NCI-H748 (cell line): Measurements from ENCODE around the gene PIEZO1.
"Not testable (repeated sequence)": the region's sequence is repeated elsewhere in the genome, so short reads cannot be mapped to it uniquely, and the experiment has no call there.

Experiments
- DNase-seq: peaks from one replicate; lab custom pipeline; 2025; ENCODE audit not compliant: unreplicated experiment; lab: John Stamatoyannopoulos, UW

Gene PIEZO1, protein sequence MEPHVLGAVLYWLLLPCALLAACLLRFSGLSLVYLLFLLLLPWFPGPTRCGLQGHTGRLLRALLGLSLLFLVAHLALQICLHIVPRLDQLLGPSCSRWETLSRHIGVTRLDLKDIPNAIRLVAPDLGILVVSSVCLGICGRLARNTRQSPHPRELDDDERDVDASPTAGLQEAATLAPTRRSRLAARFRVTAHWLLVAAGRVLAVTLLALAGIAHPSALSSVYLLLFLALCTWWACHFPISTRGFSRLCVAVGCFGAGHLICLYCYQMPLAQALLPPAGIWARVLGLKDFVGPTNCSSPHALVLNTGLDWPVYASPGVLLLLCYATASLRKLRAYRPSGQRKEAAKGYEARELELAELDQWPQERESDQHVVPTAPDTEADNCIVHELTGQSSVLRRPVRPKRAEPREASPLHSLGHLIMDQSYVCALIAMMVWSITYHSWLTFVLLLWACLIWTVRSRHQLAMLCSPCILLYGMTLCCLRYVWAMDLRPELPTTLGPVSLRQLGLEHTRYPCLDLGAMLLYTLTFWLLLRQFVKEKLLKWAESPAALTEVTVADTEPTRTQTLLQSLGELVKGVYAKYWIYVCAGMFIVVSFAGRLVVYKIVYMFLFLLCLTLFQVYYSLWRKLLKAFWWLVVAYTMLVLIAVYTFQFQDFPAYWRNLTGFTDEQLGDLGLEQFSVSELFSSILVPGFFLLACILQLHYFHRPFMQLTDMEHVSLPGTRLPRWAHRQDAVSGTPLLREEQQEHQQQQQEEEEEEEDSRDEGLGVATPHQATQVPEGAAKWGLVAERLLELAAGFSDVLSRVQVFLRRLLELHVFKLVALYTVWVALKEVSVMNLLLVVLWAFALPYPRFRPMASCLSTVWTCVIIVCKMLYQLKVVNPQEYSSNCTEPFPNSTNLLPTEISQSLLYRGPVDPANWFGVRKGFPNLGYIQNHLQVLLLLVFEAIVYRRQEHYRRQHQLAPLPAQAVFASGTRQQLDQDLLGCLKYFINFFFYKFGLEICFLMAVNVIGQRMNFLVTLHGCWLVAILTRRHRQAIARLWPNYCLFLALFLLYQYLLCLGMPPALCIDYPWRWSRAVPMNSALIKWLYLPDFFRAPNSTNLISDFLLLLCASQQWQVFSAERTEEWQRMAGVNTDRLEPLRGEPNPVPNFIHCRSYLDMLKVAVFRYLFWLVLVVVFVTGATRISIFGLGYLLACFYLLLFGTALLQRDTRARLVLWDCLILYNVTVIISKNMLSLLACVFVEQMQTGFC (N-terminal part only)

DNA sequence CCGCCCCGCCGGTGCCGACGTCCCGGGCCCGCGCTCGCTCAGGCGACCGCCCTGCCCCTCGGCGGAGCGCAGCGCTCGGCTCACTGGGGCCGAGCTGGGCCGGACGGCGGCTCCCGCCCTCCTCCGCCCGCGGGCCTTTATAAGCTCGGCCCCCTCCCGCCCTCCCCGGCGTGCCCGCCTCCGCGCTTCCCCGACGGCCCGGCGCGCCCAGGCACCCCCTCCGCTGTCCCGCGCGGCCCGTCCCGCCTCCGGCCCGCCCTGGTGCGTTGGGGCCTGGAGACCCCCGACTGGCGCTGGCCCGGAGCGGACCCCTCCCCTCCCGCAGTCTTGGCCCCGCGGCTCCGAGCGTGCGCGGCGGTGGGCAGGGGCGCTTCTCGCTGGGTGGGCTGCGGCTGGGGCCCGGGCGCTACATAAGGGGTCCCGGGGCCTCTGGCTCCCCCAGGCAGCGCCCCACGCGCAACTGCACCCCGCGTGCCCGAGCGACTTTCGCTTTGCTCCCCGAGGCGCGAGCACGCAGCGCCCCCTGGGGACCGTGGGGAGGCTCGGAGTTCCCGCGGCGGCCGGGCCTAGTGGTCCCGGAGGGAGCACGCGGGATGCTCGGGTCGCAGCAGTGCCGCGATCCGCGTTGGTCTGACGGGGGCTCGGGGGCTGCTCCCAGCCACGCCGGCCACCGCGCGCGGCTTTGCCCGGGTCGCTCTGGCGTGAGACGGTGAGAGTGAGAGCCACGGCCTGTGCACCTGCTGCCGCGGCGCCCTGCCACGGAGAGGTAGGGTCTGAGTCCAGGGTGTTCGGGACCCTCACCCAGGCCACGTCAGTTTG lies at the start of gene PIEZO1:
PIEZO1 (minus strand) TSS at position 115 of the 819 bp plus-strand sequence. CDS start 256 bp downstream, outside the sequence.
- peak; percentile 24 for DNase-seq

DNA sequence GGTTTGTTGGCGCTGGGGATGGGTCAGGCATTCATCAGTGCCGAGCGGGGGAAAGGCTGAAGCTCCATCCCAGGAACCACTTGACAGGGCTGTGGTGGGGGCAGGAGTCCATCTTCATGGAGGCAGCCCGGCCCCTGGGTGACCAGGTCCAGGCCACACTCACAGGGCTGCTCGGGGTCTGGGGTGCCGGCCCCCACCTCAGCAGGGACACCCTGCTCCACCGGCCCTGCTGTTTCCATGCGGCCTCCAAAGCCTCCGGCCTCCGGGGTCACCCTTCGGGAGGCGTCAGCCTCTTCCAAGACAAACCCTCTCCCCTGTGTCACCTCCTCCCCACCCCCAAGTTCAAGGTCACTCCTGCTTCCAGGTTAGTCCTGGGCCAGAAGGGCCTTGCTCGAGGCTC lies 49.6 kb upstream of the PIEZO1 start:
- no peak for DNase-seq

DNA sequence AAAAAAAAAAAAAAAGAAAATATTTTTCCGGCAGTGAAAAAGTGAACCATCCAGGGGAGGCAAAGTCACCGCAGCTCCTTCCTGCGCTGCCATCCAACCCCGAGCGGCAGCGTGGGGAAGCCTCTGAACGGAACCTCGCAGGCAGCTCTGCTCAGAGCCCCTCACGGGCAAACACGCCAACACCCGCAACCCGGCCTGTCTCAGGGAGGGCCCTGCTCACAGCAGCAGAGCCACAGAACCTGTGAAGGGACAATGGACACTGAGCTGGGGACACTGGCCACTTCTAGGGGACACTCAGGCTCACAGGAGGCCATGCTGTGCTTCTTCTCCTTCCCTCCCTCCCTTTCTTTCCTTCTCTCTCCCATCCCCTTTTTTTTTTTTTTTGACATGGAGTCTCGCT lies 48.1 kb upstream of the PIEZO1 start:
- DNase-seq: no peak

DNA sequence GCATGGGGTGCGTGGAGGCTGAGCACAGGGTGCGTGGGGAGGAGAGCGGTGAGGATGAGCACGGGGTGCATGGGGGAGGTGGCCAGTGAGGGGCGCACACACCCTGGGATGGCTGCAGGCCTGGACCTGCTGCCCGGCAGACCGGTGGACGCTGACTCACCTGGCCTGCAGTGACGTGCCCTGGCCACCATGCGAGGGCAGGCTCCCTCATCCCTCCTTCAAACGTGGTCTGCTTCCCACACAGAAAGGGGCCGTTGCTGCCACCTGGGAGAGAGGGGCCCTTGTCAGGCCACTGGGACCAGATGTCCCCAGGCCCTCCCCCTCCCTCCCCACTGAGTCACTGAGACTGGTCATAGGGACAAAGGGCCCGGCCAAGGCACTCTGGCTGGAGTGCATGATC lies 46.8 kb upstream of the PIEZO1 start:
- no peak for DNase-seq

DNA sequence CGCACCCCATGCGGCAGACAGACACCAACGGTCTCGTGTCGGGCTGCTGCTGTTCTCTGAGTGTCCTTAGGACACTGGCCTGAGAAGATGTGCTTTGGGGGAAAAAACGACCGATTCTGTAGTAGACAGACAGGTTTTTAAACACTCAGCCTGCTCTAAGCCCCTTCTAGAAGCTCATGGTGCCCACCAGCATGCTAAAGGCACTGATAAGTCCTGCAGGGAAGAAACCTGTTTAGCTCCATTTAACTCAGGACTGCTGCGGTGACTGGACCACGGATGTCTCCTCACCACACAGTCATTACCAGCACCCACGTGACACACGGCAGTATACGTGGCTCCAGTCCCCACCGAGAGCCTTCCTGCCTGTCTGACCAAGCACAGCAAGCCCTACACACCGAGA lies 45.8 kb upstream of the PIEZO1 start:
- DNase-seq: no peak

DNA sequence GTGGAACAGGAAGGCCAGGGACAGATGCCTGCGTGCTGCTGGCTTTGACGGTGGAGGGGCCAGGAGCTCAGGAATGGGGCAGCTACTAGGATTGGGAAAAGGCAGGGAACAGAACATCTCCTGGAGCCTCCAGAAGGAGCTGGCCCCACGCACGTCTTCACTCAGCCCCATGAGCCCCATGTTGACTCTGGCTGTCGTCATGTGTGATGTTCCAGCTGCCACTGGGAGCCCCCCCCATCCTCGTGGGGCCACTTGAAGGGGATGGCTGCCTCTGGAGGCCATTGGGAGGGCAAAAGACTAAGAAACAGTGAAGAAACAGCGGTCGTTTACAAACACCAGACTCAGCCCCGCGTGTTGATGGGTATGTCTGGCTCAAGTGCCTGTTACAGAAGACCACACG lies 45.2 kb upstream of the PIEZO1 start:
- DNase-seq: no peak

DNA sequence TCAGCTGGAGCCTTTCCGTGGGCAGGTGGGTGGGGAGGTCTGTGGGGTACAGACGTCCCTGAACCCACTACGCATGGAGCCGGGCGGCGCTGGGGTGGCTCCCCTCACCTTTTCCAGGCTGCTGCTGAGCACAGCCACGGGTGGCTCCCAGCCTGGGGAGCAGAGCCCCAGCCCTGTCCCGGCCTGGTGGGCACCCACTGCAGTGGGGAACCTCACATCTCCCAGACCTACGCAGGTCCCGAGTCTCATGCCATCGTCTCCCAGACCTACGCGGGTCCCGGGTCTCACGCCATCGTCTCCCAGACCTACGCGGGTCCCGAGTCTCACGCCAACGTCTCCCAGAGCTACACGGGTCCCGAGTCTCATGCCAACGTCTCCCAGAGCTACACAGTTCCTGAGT lies 43.7 kb upstream of the PIEZO1 start:
- no peak for DNase-seq

DNA sequence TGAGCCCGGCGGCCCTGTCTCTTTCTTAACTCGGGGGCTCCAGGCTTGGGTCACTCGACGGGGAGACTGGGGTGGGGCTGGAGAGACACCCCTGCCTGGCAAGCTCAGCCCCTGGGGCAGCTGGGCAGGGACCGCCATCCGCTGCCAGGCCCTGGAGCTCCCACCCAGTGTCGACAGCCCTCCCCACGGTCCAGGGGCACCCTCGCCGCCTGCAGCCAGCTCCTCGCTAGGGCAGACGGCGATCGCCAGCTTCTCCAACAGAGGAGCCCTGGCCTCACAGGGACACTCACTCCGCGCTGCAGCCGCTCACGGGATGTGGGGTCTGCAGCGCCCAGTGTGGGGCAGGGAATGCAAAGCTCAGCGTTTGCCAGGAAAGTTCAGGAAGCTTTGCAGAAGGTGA lies 42.7 kb upstream of the PIEZO1 start:
- no peak for DNase-seq

DNA sequence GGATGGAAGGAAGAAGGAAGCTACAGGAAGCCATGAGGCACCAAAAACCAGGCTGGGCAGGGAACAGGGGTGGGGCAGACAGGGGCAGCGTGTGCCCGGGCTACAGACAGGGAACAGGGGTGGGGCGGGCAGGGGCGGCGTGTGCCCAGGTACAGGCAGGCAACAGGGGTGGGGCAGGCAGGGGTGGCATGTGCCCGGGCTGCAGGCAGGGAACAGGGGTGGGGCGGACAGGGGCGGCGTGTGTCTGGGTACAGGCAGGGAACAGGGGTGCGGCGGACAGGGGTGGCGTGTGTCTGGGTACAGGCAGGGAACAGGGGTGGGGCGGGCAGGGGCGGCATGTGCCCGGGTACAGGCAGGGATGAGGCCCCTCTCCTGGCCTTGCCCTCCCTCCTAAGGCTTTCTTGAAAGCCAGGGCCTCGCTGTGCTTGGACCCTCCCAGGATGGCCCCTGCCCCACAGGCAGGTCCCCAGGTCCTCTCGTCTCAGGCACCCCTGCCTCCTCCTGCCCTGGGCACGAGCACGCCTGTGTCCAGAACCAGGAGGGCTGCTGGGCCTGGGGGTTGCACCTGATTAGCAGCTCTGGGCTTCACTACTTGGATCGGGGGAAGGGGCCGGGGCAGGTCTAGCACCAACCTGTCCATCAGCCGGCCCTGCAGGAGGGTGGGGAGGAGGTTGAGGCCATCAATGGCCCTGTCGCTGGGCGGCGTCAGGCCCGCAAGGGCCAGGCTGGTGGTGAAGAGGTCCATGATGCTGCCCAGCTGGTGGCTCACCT lies 41.2 kb upstream of the PIEZO1 start:
- DNase-seq: no peak

DNA sequence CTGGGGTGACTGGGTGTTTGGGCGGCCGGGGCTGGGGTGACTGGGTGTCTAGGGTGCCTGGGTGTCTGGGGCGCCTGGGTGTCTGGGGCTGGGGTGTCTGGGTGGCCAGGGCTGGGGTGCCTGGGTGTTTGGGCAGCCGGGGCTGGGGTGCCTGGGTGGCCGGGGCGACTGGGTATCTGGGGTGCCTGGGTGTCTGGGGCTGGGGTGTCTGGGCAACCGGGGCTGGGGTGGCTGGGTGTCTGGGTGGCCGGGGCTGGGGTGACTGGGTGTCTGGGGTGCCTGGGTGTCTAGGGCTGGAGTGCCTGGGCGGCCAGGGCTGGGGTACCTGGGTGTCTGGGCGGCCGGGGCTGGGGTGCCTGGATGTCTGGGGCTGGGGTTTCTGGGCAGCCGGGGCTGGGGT lies 40.1 kb upstream of the PIEZO1 start:
- no peak for DNase-seq

DNA sequence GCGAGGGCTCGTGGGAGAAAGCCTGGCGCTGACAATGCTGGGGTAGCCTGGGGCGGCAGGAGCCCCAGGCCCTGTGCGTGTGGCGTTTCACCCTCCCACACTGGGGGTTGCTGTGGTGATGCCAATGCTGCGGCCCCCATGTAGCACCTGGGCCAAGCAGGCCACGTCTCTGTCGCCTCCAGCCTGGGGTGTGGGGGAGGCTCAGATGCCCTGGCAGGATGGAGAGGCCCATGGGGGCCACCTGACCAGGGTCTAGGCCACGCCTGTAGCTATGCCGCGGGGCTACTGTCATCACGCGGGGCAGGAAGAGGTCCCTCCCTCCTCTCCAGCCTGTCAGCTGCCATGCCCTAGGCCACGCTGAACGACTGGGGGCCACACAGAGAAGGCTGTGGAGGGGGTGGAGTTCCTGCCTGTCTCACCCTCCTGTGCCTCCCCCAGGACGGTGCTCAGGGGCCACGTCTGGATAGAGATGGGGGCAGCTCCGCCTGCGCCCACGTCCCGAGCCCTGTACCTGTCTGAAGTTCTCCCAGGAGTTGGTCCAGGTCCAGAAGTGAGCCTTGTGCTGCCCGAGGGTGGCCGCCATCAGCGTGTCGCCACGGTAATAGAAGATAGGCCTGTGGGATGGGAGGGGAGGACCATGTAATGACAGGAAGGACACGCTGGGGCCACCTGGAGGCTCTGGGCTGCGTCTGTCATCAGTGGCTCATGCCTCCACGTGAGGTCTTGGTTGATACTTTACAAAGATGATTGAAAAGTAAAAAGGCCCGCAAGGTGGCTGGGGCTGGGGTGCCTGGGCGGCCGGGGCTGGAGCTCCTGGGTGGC lies 39.4 kb upstream of the PIEZO1 start:
- DNase-seq: no peak

DNA sequence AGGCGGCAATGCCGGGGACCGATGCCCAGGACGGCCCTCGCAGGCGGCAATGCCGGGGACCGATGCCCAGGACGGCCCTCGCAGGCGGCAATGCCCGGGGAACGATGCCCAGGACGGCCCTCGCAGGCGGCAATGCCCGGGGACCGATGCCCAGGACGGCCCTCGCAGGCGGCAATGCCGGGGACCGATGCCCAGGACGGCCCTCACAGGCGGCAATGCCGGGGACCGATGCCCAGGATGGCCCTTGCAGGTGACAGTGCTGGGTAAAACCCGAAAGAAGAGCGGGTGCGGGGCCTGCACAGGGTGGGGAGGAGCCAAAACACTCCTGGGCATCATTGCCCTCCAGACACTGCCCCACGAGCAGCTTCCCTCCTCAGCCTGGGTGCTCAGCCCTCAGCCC lies 38.6 kb upstream of the PIEZO1 start:
- DNase-seq: not testable (repeated sequence)

DNA sequence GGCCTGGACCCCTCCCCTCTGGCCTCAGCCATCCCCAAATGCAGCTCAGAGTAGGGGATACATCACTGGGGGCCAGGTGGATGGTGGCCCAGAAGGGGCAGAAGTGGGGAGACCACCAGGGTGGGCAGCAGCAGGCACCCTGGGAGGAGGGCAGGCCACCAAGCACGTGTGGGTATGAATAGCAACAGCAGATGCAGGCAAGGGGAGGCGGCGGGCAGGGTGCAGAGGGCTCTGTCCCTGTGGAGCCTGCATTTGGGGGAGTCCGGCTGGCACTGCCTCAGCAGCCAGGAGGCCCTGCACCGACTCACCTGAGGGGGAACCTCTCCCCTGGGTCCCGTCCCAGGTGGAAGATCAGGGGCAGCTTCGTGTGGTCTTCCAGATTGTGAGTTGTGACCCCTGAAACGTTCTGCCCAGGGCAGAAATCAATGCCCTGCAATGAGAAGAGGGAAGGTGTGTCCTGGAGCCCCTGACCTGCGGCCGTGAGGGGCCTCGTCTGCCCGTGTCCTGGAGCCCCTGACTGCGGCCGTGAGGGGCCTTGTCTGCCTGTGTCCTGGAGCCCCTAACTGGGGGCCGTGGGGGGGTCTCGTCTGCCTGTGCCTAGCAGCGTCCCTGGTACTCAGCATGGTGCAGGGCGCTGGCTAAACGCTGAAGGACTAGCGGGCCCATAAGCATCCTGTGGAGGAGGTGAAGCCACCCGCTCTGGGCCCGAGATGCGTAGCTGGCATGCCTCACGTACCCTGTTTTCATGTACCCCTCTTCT lies 37.4 kb upstream of the PIEZO1 start:
- DNase-seq: no peak

DNA sequence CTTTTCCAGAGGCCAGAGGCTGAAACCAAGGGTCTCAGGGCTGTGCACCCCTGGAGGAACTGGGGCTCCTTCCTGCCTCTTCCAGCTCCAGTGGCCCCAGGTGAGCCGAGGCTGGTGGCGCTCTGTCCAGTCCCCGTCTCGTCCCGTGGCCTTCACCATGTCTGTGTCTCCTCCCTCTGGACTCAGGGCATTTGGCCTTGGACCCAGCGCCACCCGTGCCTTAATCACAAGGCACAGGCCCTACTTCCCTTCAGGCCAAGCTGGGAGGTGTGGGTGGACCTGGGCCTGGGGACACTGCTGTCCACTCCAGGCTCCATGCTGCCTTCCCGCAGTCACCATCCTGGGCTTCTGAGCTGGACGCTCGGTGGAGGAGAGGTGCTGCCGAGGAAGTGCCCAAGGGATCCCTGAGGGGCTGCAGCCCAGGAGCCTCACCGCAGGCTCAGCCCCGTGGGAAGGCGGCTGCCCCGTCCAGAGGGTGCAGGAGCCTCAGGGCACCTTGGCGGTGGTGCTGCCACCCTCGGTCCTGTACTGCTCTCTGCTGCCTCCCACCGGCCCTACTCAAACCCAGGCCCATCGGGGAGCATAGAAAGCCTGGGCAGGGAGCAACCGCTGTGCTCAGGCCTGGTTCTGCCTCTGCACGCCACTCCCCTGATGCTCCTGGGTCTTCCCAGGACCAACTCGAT lies 36.3 kb upstream of the PIEZO1 start:
- no peak for DNase-seq

DNA sequence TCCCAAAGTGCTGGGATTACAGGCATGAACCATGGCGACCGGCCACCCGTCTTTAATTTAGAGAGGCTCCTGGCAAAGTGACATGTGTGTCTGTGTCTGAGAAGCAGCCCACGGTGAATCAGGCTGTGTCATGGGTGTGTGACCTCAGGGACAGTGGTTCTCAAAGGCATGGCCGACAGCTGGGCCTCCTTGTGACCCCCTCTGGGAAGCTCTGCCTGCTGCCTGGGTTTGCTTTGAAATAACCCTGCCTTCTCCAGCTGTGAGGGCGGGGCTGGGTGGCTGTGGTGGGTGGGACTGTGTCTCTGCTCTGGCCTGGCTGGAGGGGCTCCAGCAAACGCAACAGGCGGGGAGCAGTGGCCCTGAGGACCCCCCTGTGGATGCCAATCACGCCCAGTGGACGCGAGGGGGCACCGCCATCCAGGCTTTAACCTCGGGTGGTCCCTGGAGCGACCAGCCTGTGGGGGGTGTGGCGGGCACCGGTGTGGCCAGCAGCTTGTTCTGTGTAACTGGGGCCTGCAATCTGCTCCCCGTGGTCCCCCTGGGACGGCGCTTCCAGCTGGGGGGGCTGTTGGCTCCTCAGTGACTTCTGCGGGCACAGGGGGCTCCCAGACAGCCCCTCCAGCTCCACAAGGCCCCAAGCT lies 35.5 kb upstream of the PIEZO1 start:
- no peak for DNase-seq

DNA sequence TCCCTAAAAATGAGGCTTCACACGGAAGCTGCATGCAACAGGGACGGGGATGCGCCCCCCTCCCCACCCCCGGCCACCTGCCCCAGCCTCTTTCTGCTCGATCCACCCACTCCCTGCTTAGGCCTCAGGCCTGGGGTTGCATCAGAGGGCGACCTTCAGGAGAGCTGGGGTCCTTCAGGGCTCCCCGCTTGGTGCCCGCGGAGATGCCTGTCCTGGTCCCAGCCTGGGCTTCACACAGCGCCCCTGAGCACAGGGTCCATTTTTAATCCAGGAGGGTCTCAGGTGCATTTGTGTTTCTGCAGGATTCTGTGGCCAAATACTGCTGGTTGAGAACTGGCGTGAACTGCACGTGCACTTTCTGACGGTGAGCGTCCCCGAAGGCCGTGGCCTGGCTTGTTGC lies 34.1 kb upstream of the PIEZO1 start:
- DNase-seq: no peak

DNA sequence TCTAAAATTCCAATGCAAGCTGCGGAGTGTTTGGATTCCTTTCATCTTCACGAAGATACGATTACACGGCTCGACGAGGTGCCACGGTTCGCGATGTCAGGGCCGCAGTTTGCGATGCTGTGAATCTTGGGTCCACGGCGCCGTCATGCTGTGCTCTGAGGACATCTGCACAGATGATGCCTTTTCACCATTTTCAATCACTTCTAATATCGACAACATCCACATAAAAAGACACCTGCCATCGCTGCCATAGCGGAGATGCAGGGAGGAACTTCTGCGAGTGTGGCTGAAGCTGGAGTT lies 33.5 kb upstream of the PIEZO1 start:
- DNase-seq: no peak
